Measurements from ENCODE around the gene KIAA0753.

Gene KIAA0753

DNA sequence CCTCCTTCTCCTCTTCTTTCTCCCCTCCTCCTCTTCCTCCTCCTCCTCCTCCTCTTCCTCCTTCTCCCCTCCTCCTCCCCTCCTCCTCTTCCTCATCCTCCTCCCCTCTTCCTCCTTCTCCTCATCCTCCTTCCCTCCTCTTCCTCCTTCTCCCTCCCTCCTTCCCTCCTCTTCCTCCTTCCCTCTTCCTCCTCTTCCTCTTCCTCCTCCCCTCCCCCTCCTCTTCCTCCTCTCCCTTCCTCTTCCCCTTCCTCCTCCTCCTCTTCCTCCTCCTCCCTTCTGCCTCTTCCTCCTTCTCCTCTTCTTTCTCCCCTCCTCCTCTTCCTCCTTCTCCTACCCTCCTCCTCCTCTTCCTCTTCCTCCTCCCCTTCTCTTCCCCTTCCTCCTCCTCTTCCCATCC is 79.1 kb downstream of the KIAA0753 start:
- Histone ChIP-seq H4K12ac (ENCODE audit: low read depth, low read length) (no peak overlapping the region), H3K27me3 (ENCODE audit: insufficient read depth, low read length) (peaks cover 10% of the 10 kb centered on the region), H2BK5ac (ENCODE audit: low read depth, low read length, poor library complexity) (no peak overlapping the region), H4K8ac (ENCODE audit: low read depth, low read length) (no peak overlapping the region), H3K4me3 (ENCODE audit: low read depth, low read length) (no peak overlapping the region), H3K23ac (ENCODE audit: low read length) (no peak overlapping the region), H3K79me2 (ENCODE audit: control insufficient read depth, insufficient read depth, low read length, poor library complexity) (no peaks in the 10 kb centered on the region), H2AFZ (ENCODE audit: insufficient read depth, low read length, poor library complexity) (no peak overlapping the region), H3K9me3 (ENCODE audit: insufficient read depth, low read depth, low read length) (peaks cover 1% of the 10 kb centered on the region), H3K4me2 (ENCODE audit: low read length) (no peak overlapping the region), H3K36me3 (ENCODE audit: control insufficient read depth in 1 of 2, insufficient read depth in 2 of 2, low read length in 2 of 2) (no peaks in the 10 kb centered on the region), H3K18ac (ENCODE audit: low read length) (no peak overlapping the region), H4K91ac (ENCODE audit: low read depth, low read length) (no peak overlapping the region), H2BK12ac (ENCODE audit: low read length) (no peak overlapping the region), H3K14ac (ENCODE audit: low read length) (no peak overlapping the region), H3K9ac (ENCODE audit: low read length) (no peak overlapping the region), H2BK120ac (ENCODE audit: insufficient read depth, low read length, poor library complexity) (no peak overlapping the region), H3K79me1 (ENCODE audit: low read length) (no peaks in the 10 kb centered on the region), H3K27ac (ENCODE audit: low read depth, low read length) (no peak overlapping the region), H3K4me1 (ENCODE audit: control insufficient read depth in 1 of 2, insufficient read depth in 2 of 2, low read length in 2 of 2) (peaks cover 4 to 8% of the 10 kb centered on the region in 2 experiments), H2AK5ac (ENCODE audit: low read length) (no peak overlapping the region), H3K4ac (ENCODE audit: low read depth, low read length) (no peak overlapping the region)
- no peak for DNase-seq

GRCh38 chr17:6560496-6560895 is 80.0 kb downstream of the KIAA0753 start:
- no peak overlapping the region for H2AK5ac ChIP-seq (ENCODE audit: low read length)
- H2BK120ac ChIP-seq (ENCODE audit: insufficient read depth, low read length, poor library complexity), result no peak overlapping the region
- H2BK5ac ChIP-seq (ENCODE audit: low read depth, low read length, poor library complexity), result no peak overlapping the region
- H3K36me3 ChIP-seq (ENCODE audit: control insufficient read depth in 1 of 2, insufficient read depth in 2 of 2, low read length in 2 of 2), result no peaks in the 10 kb centered on the region
- no peak overlapping the region for H4K91ac ChIP-seq (ENCODE audit: low read depth, low read length)
- no peak overlapping the region for H3K4ac ChIP-seq (ENCODE audit: low read depth, low read length)
- H3K23ac ChIP-seq (ENCODE audit: low read length), result no peak overlapping the region
- H3K9me3 ChIP-seq (ENCODE audit: insufficient read depth, low read depth, low read length), result peaks cover 1% of the 10 kb centered on the region
- H3K79me1 ChIP-seq (ENCODE audit: low read length), result no peaks in the 10 kb centered on the region
- H3K27ac ChIP-seq (ENCODE audit: low read depth, low read length), result no peak overlapping the region
- no peak overlapping the region for H3K9ac ChIP-seq (ENCODE audit: low read length)
- H3K4me2 ChIP-seq (ENCODE audit: low read length), result no peak overlapping the region
- H3K79me2 ChIP-seq (ENCODE audit: control insufficient read depth, insufficient read depth, low read length, poor library complexity), result no peaks in the 10 kb centered on the region
- H3K27me3 ChIP-seq (ENCODE audit: insufficient read depth, low read length), result peaks cover 16% of the 10 kb centered on the region
- DNase-seq, result no peak
- H3K4me1 ChIP-seq (ENCODE audit: control insufficient read depth in 1 of 2, insufficient read depth in 2 of 2, low read length in 2 of 2), result peaks cover 4 to 14% of the 10 kb centered on the region in 2 experiments
- no peak overlapping the region for H3K14ac ChIP-seq (ENCODE audit: low read length)
- H4K12ac ChIP-seq (ENCODE audit: low read depth, low read length), result no peak overlapping the region
- no peak overlapping the region for H2BK12ac ChIP-seq (ENCODE audit: low read length)
- H3K18ac ChIP-seq (ENCODE audit: low read length), result no peak overlapping the region
- no peak overlapping the region for H2AFZ ChIP-seq (ENCODE audit: insufficient read depth, low read length, poor library complexity)
- no CpG with 5 or more reads among the region's 3 CpGs for WGBS (ENCODE audit: extremely low coverage, insufficient coverage, insufficient read length)
- H3K4me3 ChIP-seq (ENCODE audit: low read depth, low read length), result no peak overlapping the region
- H4K8ac ChIP-seq (ENCODE audit: low read depth, low read length), result no peak overlapping the region

DNA sequence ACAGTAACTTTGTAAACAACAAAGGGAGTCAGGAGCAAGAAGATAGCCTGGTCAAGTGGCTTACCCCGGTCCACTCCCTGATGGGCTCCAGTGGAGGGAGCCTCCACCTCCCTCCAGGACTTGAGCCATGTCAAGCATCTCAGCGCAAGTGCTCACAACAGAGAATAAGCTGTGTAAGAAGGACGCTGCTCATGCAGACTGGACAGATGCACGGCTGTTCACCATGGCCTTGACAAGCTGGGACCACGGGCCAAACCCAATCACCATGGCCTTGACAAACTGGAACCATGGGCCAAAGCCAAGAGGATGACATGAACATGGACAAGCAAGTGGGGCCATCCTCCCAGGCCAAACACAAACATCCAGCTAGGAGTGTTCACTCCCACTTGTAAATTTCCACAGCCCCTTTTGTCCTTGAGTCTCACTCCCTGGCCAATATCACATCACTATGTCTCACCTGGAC is 80.7 kb downstream of the KIAA0753 start:
- no CpG with 5 or more reads among the region's 5 CpGs for WGBS (ENCODE audit: extremely low coverage, insufficient coverage, insufficient read length)

GRCh38 chr17:6558932-6559752 is 81.4 kb downstream of the KIAA0753 start:
- H2BK12ac ChIP-seq (ENCODE audit: low read length), result no peak overlapping the region

More for the DNA sequence above, 80.7 kb downstream of the KIAA0753 start:
- H4K12ac ChIP-seq (ENCODE audit: low read depth, low read length), result no peak overlapping the region
- no peak overlapping the region for H3K14ac ChIP-seq (ENCODE audit: low read length)
- no peak overlapping the region for H2BK5ac ChIP-seq (ENCODE audit: low read depth, low read length, poor library complexity)
- H2BK12ac ChIP-seq (ENCODE audit: low read length), result no peak overlapping the region
- H4K91ac ChIP-seq (ENCODE audit: low read depth, low read length), result no peak overlapping the region
- no peak overlapping the region for H3K9ac ChIP-seq (ENCODE audit: low read length)
- H3K18ac ChIP-seq (ENCODE audit: low read length), result no peak overlapping the region
- no peak overlapping the region for H3K4me2 ChIP-seq (ENCODE audit: low read length)
- no peak overlapping the region for H2AK5ac ChIP-seq (ENCODE audit: low read length)
- DNase-seq, result no peak
- peaks cover 4 to 16% of the 10 kb centered on the region in 2 experiments for H3K4me1 ChIP-seq (ENCODE audit: control insufficient read depth in 1 of 2, insufficient read depth in 2 of 2, low read length in 2 of 2)
- H3K36me3 ChIP-seq (ENCODE audit: control insufficient read depth in 1 of 2, insufficient read depth in 2 of 2, low read length in 2 of 2), result no peaks in the 10 kb centered on the region
- no peaks in the 10 kb centered on the region for H3K79me2 ChIP-seq (ENCODE audit: control insufficient read depth, insufficient read depth, low read length, poor library complexity)
- H3K27ac ChIP-seq (ENCODE audit: low read depth, low read length), result no peak overlapping the region
- no peak overlapping the region for H3K4me3 ChIP-seq (ENCODE audit: low read depth, low read length)
- no peaks in the 10 kb centered on the region for H3K79me1 ChIP-seq (ENCODE audit: low read length)
- H3K23ac ChIP-seq (ENCODE audit: low read length), result no peak overlapping the region
- peaks cover 6% of the 10 kb centered on the region for H3K9me3 ChIP-seq (ENCODE audit: insufficient read depth, low read depth, low read length)
- peaks cover 23% of the 10 kb centered on the region for H3K27me3 ChIP-seq (ENCODE audit: insufficient read depth, low read length)
- H3K4ac ChIP-seq (ENCODE audit: low read depth, low read length), result no peak overlapping the region
- H4K8ac ChIP-seq (ENCODE audit: low read depth, low read length), result no peak overlapping the region
- no peak overlapping the region for H2AFZ ChIP-seq (ENCODE audit: insufficient read depth, low read length, poor library complexity)
- no peak overlapping the region for H2BK120ac ChIP-seq (ENCODE audit: insufficient read depth, low read length, poor library complexity)

More at GRCh38 chr17:6558932-6559752, 81.4 kb downstream of the KIAA0753 start:
- H2AK5ac ChIP-seq (ENCODE audit: low read length), result no peak overlapping the region
- H4K8ac ChIP-seq (ENCODE audit: low read depth, low read length), result no peak overlapping the region
- H2AFZ ChIP-seq (ENCODE audit: insufficient read depth, low read length, poor library complexity), result no peak overlapping the region
- H2BK5ac ChIP-seq (ENCODE audit: low read depth, low read length, poor library complexity), result no peak overlapping the region
- H3K4ac ChIP-seq (ENCODE audit: low read depth, low read length), result no peak overlapping the region
- DNase-seq, result no peak
- H3K27ac ChIP-seq (ENCODE audit: low read depth, low read length), result no peak overlapping the region
- no peak overlapping the region for H4K12ac ChIP-seq (ENCODE audit: low read depth, low read length)
- no peaks in the 10 kb centered on the region for H3K79me1 ChIP-seq (ENCODE audit: low read length)
- no peaks in the 10 kb centered on the region for H3K79me2 ChIP-seq (ENCODE audit: control insufficient read depth, insufficient read depth, low read length, poor library complexity)
- WGBS (ENCODE audit: extremely low coverage, insufficient coverage, insufficient read length), result no CpG with 5 or more reads among the region's 11 CpGs
- H3K9ac ChIP-seq (ENCODE audit: low read length), result no peak overlapping the region
- H2BK120ac ChIP-seq (ENCODE audit: insufficient read depth, low read length, poor library complexity), result no peak overlapping the region
- no peak overlapping the region for H3K18ac ChIP-seq (ENCODE audit: low read length)
- H4K91ac ChIP-seq (ENCODE audit: low read depth, low read length), result no peak overlapping the region
- peaks cover 27% of the 10 kb centered on the region for H3K27me3 ChIP-seq (ENCODE audit: insufficient read depth, low read length)
- H3K4me3 ChIP-seq (ENCODE audit: low read depth, low read length), result no peak overlapping the region
- no peaks in the 10 kb centered on the region for H3K36me3 ChIP-seq (ENCODE audit: control insufficient read depth in 1 of 2, insufficient read depth in 2 of 2, low read length in 2 of 2)
- peaks cover 6% of the 10 kb centered on the region for H3K9me3 ChIP-seq (ENCODE audit: insufficient read depth, low read depth, low read length)
- no peak overlapping the region for H3K4me2 ChIP-seq (ENCODE audit: low read length)
- H3K4me1 ChIP-seq (ENCODE audit: control insufficient read depth in 1 of 2, insufficient read depth in 2 of 2, low read length in 2 of 2), result peaks cover 4 to 16% of the 10 kb centered on the region in 2 experiments
- no peak overlapping the region for H3K14ac ChIP-seq (ENCODE audit: low read length)
- no peak overlapping the region for H3K23ac ChIP-seq (ENCODE audit: low read length)
